ENCODE measurements around the gene PCDHGA7. TPM values are rescaled to one million over a fixed set of nuclear protein-coding genes. Genes with fewer than 3 reads are reported as not detected.

PCDHGA7 gene
- total RNA-seq, 1 experiment from 2014 or later = 0.18 TPM

Other genes starting within 250 kb of the PCDHGA7 start
- gene PCDHB5, start 247.5 kb upstream of the PCDHGA7 start, total RNA-seq (2021; ENCODE audit: unreplicated experiment) = 0.08 TPM
- gene PCDHB6, start 232.7 kb upstream of the PCDHGA7 start, total RNA-seq (2021; ENCODE audit: unreplicated experiment) = 1.9 TPM
- gene PCDHB7, start 210.1 kb upstream of the PCDHGA7 start, total RNA-seq (2021; ENCODE audit: unreplicated experiment) = 1.3 TPM
- 7.6 TPM for gene PCDHB8, start 205.0 kb upstream of the PCDHGA7 start, total RNA-seq (2021; ENCODE audit: unreplicated experiment)
- 1.8 TPM for gene PCDHB16, start 200.4 kb upstream of the PCDHGA7 start, total RNA-seq (2021; ENCODE audit: unreplicated experiment)
- 1.8 TPM for gene PCDHB9, start 195.6 kb upstream of the PCDHGA7 start, total RNA-seq (2021; ENCODE audit: unreplicated experiment)
- 0.72 TPM for gene PCDHB10, start 190.4 kb upstream of the PCDHGA7 start, total RNA-seq (2021; ENCODE audit: unreplicated experiment)
- gene PCDHB11, start 183.1 kb upstream of the PCDHGA7 start, total RNA-seq (2021; ENCODE audit: unreplicated experiment) = 1.6 TPM
- gene PCDHB12, start 174.0 kb upstream of the PCDHGA7 start, total RNA-seq (2021; ENCODE audit: unreplicated experiment) = 0.44 TPM
- 1.0 TPM for gene PCDHB13, start 168.8 kb upstream of the PCDHGA7 start, total RNA-seq (2021; ENCODE audit: unreplicated experiment)
- 0.80 TPM for gene PCDHB14, start 159.4 kb upstream of the PCDHGA7 start, total RNA-seq (2021; ENCODE audit: unreplicated experiment)
- gene PCDHB15, start 137.3 kb upstream of the PCDHGA7 start, total RNA-seq (2021; ENCODE audit: unreplicated experiment) = 0.15 TPM
- 0.28 TPM for gene SLC25A2, start 78.7 kb upstream of the PCDHGA7 start, total RNA-seq (2021; ENCODE audit: unreplicated experiment)
- 71.0 TPM for gene TAF7, start 62.0 kb upstream of the PCDHGA7 start, total RNA-seq (2021; ENCODE audit: unreplicated experiment)
- gene PCDHGA1, start 52.2 kb upstream of the PCDHGA7 start, total RNA-seq (2021; ENCODE audit: unreplicated experiment) = 0.92 TPM
- gene PCDHGA2, start 44.0 kb upstream of the PCDHGA7 start, total RNA-seq (2021; ENCODE audit: unreplicated experiment) = 0.05 TPM
- gene PCDHGA3, start 38.9 kb upstream of the PCDHGA7 start, total RNA-seq (2021; ENCODE audit: unreplicated experiment) = not detected
- 2.0 TPM for gene PCDHGB1, start 32.6 kb upstream of the PCDHGA7 start, total RNA-seq (2021; ENCODE audit: unreplicated experiment)
- gene PCDHGA4, start 27.7 kb upstream of the PCDHGA7 start, total RNA-seq (2021; ENCODE audit: unreplicated experiment) = 0.69 TPM
- gene PCDHGB2, start 22.7 kb upstream of the PCDHGA7 start, total RNA-seq (2021; ENCODE audit: unreplicated experiment) = 5.3 TPM
- 0.67 TPM for gene PCDHGA5, start 18.6 kb upstream of the PCDHGA7 start, total RNA-seq (2021; ENCODE audit: unreplicated experiment)
- gene PCDHGB3, start 12.5 kb upstream of the PCDHGA7 start, total RNA-seq (2021; ENCODE audit: unreplicated experiment) = 0.49 TPM
- 0.59 TPM for gene PCDHGA6, start 8.9 kb upstream of the PCDHGA7 start, total RNA-seq (2021; ENCODE audit: unreplicated experiment)
- 0.21 TPM for gene PCDHGB4, start 5.0 kb downstream of the PCDHGA7 start, total RNA-seq (2021; ENCODE audit: unreplicated experiment)
- gene PCDHGA8, start 9.9 kb downstream of the PCDHGA7 start, total RNA-seq (2021; ENCODE audit: unreplicated experiment) = 0.18 TPM
- 0.87 TPM for gene PCDHGB5, start 15.2 kb downstream of the PCDHGA7 start, total RNA-seq (2021; ENCODE audit: unreplicated experiment)
- 0.15 TPM for gene PCDHGA9, start 20.0 kb downstream of the PCDHGA7 start, total RNA-seq (2021; ENCODE audit: unreplicated experiment)
- gene PCDHGB6, start 25.3 kb downstream of the PCDHGA7 start, total RNA-seq (2021; ENCODE audit: unreplicated experiment) = 0.23 TPM
- gene PCDHGA10, start 30.2 kb downstream of the PCDHGA7 start, total RNA-seq (2021; ENCODE audit: unreplicated experiment) = 0.69 TPM
- gene PCDHGB7, start 34.9 kb downstream of the PCDHGA7 start, total RNA-seq (2021; ENCODE audit: unreplicated experiment) = 6.7 TPM
- gene PCDHGA11, start 38.3 kb downstream of the PCDHGA7 start, total RNA-seq (2021; ENCODE audit: unreplicated experiment) = 0.39 TPM
- gene PCDHGA12, start 47.8 kb downstream of the PCDHGA7 start, total RNA-seq (2021; ENCODE audit: unreplicated experiment) = 0.21 TPM
- 54.1 TPM for gene PCDHGC3, start 93.2 kb downstream of the PCDHGA7 start, total RNA-seq (2021; ENCODE audit: unreplicated experiment)
- 0.57 TPM for gene PCDHGC4, start 102.3 kb downstream of the PCDHGA7 start, total RNA-seq (2021; ENCODE audit: unreplicated experiment)
- gene PCDHGC5, start 106.3 kb downstream of the PCDHGA7 start, total RNA-seq (2021; ENCODE audit: unreplicated experiment) = 0.36 TPM
- 155 TPM for gene DIAPH1, start 236.3 kb downstream of the PCDHGA7 start, total RNA-seq (2021; ENCODE audit: unreplicated experiment)